ENCODE results near the gene LDAH.

LDAH gene

DNA sequence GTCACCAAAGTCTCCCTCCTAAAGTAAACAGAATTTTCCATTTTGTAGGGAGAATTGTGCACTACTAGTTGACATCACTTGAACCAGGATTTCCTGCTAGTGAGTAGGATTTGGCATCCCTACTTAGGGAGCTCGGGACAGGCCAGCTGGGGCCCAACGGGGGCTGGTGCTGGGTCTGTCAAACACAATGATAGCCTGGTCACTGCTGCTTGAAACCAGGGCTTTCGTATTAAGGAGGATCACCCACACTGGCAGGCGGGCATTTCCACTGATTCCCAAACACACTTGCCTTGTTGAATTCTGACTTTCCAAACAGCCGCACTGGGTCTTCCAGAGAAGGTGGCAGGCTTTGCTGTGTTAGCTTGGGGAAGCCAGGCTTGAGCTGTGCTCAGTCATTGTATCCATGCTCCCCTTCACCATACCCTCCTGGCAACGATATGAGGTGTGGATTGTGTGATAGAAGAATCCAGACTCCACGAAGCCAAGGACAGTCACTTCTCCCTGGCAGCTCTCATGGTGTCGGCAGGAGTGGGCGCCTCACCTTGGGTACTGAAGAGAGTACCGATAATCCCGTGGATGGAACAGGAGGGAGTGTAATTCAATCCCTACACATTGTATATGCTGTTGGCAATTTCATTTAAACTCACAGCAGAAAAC lies 148.5 kb downstream of the LDAH start:
- TF ChIP-seq, protein P1, sequence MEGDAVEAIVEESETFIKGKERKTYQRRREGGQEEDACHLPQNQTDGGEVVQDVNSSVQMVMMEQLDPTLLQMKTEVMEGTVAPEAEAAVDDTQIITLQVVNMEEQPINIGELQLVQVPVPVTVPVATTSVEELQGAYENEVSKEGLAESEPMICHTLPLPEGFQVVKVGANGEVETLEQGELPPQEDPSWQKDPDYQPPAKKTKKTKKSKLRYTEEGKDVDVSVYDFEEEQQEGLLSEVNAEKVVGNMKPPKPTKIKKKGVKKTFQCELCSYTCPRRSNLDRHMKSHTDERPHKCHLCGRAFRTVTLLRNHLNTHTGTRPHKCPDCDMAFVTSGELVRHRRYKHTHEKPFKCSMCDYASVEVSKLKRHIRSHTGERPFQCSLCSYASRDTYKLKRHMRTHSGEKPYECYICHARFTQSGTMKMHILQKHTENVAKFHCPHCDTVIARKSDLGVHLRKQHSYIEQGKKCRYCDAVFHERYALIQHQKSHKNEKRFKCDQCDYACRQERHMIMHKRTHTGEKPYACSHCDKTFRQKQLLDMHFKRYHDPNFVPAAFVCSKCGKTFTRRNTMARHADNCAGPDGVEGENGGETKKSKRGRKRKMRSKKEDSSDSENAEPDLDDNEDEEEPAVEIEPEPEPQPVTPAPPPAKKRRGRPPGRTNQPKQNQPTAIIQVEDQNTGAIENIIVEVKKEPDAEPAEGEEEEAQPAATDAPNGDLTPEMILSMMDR (IDR thresholded peaks at IDR 0.05; ENCODE audit: insufficient read depth, low read depth, low read length, missing control alignments) = no peak
- DNase-seq (ENCODE audit: low read depth) = no peak
- no peak overlapping the region for H3K4me3 ChIP-seq (ENCODE audit: low read depth, low read length)

DNA sequence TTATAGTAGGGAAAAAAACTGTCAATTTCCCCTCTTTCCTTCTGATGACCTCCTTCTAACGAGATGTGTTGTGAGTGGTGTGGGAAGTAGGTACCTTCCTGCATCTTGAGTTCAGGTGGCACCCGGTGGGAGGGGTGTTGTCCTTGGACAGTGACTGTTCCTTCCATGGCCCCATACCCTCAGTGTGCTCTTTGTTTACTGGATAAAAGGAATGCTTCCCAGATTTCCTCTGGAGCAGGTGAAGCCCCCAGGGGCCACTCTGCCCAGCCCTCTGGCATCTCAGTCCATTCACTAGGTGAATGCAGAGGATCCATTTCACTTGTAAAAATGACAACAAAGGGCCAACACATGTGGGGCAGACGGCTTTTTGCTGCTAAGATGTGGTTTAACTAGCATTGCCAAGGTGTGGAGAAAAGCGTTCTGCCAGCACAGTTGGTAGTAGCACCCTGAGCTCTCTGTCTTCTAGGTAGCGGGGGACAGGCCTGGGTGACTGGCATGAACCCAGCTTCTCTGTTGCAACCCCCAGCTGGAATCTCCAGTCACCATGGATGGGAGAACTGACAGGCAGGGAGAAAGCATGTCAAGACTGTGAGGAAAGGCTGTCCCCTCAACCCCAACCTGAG lies 149.1 kb downstream of the LDAH start:
- TF ChIP-seq, protein P1 (IDR thresholded peaks at IDR 0.05; ENCODE audit: insufficient read depth, low read depth, low read length, missing control alignments) = no peak
- no peak for DNase-seq (ENCODE audit: low read depth)
- H3K4me3 ChIP-seq (ENCODE audit: low read depth, low read length) = no peak overlapping the region

DNA sequence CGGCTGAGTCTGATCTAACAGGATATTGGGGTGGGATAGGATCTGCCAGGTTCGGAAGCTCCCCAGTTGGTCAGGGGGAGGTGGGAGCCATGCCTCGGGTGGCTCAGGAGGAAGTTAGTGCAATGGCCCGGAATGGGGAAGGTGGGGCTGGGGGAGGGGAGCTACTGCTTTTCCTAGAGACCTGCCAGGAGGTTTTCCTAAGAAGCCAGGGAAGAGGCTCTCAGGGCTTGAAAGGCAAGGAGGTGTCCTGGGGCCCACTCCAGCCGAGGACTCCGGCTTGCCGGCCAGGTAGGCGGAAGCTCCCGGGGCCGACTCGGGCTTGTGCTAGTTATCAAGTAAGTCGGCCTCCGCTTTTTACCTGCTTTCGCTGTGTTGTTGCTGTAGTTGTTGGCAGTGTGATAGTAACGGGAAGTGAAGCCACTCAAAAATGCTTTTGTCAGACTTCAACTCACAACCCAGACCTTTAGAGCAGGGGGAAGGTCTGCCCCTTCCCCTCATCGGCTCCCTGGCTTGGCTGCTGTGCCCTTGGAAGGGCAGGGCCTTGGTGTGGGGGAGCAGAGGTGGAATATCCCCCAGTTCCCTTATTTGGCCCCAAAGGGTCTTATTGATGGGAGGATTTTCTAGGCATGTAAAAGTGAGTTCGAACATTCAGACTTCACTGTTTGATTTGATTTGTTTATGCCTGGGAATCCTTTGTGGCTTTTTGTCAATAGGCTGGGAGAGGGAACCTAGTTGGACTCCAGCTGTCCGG lies 150.5 kb downstream of the LDAH start:
- H3K4me3 ChIP-seq (ENCODE audit: low read depth, low read length) = no peak overlapping the region
- TF ChIP-seq, protein P1 (IDR thresholded peaks at IDR 0.05; ENCODE audit: insufficient read depth, low read depth, low read length, missing control alignments) = no peak
- no peak for DNase-seq (ENCODE audit: low read depth)

- DNase-seq (ENCODE audit: low read depth) = no peak
- H3K4me3 ChIP-seq (ENCODE audit: low read depth, low read length) = no peak overlapping the region
- TF ChIP-seq, protein P1 (IDR thresholded peaks at IDR 0.05; ENCODE audit: insufficient read depth, low read depth, low read length, missing control alignments) = no peak
Observed at GRCh38 chr2:20671736-20672080, 151.2 kb downstream of the LDAH start.

DNA sequence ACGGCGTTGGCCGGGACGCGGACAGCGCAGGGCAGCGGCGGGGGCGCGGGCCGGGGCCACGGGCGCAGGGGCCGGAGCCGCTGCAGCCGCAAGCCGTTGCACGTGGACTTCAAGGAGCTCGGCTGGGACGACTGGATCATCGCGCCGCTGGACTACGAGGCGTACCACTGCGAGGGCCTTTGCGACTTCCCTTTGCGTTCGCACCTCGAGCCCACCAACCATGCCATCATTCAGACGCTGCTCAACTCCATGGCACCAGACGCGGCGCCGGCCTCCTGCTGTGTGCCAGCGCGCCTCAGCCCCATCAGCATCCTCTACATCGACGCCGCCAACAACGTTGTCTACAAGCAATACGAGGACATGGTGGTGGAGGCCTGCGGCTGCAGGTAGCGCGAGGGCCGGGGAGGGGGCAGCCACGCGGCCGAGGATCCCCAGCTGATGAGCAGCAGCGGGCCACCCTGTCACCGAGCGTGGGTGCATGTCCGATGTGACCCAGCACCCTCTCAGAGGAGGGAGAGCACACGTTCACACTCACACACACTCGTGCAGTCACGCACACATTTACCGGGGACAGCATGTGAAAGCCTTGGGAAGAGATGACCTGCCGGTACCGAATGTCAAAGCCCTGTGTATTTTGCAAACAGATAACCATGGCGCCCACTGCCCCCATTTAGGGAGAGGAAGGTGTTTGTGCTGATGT lies 151.7 kb downstream of the LDAH start:
- TF ChIP-seq, protein P1 (IDR thresholded peaks at IDR 0.05; ENCODE audit: insufficient read depth, low read depth, low read length, missing control alignments) = no peak
- DNase-seq (ENCODE audit: low read depth) = no peak
- no peak overlapping the region for H3K4me3 ChIP-seq (ENCODE audit: low read depth, low read length)

DNA sequence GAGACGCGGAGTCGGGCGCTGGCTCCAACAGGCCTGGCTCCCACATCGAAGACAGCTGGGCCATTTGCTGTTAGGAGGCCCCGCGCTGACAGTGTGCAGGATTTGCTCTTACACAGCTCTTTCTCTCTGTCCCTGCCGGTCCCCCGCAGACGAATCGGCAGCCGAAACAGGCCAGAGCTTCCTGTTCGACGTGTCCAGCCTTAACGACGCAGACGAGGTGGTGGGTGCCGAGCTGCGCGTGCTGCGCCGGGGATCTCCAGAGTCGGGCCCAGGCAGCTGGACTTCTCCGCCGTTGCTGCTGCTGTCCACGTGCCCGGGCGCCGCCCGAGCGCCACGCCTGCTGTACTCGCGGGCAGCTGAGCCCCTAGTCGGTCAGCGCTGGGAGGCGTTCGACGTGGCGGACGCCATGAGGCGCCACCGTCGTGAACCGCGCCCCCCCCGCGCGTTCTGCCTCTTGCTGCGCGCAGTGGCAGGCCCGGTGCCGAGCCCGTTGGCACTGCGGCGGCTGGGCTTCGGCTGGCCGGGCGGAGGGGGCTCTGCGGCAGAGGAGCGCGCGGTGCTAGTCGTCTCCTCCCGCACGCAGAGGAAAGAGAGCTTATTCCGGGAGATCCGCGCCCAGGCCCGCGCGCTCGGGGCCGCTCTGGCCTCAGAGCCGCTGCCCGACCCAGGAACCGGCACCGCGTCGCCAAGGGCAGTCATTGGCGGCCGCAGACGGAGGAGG lies 152.4 kb downstream of the LDAH start:
- TF ChIP-seq, protein P1 (IDR thresholded peaks at IDR 0.05; ENCODE audit: insufficient read depth, low read depth, low read length, missing control alignments) = no peak
- no peak for DNase-seq (ENCODE audit: low read depth)
- H3K4me3 ChIP-seq (ENCODE audit: low read depth, low read length) = no peak overlapping the region
